ENCODE data around the gene BPHL. TPM values are rescaled to one million over a fixed set of nuclear protein-coding genes. Genes with fewer than 3 reads are reported as not detected.
"Not testable (repeated sequence)": the region's sequence is repeated elsewhere in the genome, so short reads cannot be mapped to it uniquely, and the experiment has no call there.

The BPHL gene
- total RNA-seq, 1 donor from 2014 or later: 12.7 TPM

- Histone ChIP-seq H3K27me3 (ENCODE audit: low read depth) (no peaks in the 10 kb centered on the region), H3K36me3 (no peaks in the 10 kb centered on the region), H3K4me1 (no peaks in the 10 kb centered on the region), H3K4me3 (no peak overlapping the region), H3K9me3 (no peaks in the 10 kb centered on the region), H3K27ac (no peak overlapping the region)
- DNase-seq (no peak), ATAC-seq (no peak)
- intact Hi-C loops (cut with DNase I): no loop called here
- no peak for TF ChIP-seq CTCF (IDR thresholded peaks at IDR 0.05)
These were observed 76.3 kb downstream of the BPHL start for GRCh38 chr6:3194535-3195419.

- no peak overlapping the region for H3K27ac ChIP-seq
- TF ChIP-seq CTCF (IDR thresholded peaks at IDR 0.05): no peak
- H3K27me3 ChIP-seq (ENCODE audit: low read depth): no peaks in the 10 kb centered on the region
- H3K4me3 ChIP-seq: no peak overlapping the region
- intact Hi-C loops (cut with DNase I): no loop called here
- DNase-seq: no peak
- no peaks in the 10 kb centered on the region for H3K4me1 ChIP-seq
- H3K9me3 ChIP-seq: no peaks in the 10 kb centered on the region
- H3K36me3 ChIP-seq: no peaks in the 10 kb centered on the region
- ATAC-seq: no peak
These were observed 76.8 kb downstream of the BPHL start for GRCh38 chr6:3195420-3195694.

GRCh38 chr6:3195695-3196497 is 77.4 kb downstream of the BPHL start:
- TF ChIP-seq CTCF (IDR thresholded peaks at IDR 0.05): no peak
- Histone ChIP-seq H3K36me3 (no peaks in the 10 kb centered on the region), H3K4me3 (no peak overlapping the region), H3K27me3 (ENCODE audit: low read depth) (no peaks in the 10 kb centered on the region), H3K4me1 (no peaks in the 10 kb centered on the region), H3K27ac (no peak overlapping the region), H3K9me3 (no peaks in the 10 kb centered on the region)
- DNase-seq (no peak), ATAC-seq (no peak)
- intact Hi-C loops (cut with DNase I): no loop called here

- Histone ChIP-seq H3K4me1 (no peaks in the 10 kb centered on the region), H3K36me3 (no peaks in the 10 kb centered on the region), H3K4me3 (no peak overlapping the region), H3K27ac (no peak overlapping the region), H3K9me3 (no peaks in the 10 kb centered on the region), H3K27me3 (ENCODE audit: low read depth) (no peaks in the 10 kb centered on the region)
- intact Hi-C loops (cut with DNase I): no loop called here
- ATAC-seq (no peak), DNase-seq (no peak)
- no peak for TF ChIP-seq CTCF (IDR thresholded peaks at IDR 0.05)
These were observed 78.3 kb downstream of the BPHL start for GRCh38 chr6:3196770-3197169.

- DNase-seq; H3K9me3 ChIP-seq; H3K27me3 ChIP-seq (ENCODE audit: low read depth); ATAC-seq; H3K4me3 ChIP-seq; H3K4me1 ChIP-seq; H3K36me3 ChIP-seq; intact Hi-C loops (cut with DNase I); H3K27ac ChIP-seq: not testable (repeated sequence)
These were observed 79.2 kb downstream of the BPHL start for GRCh38 chr6:3197734-3198133.

GRCh38 chr6:3199382-3199781 is 80.9 kb downstream of the BPHL start:
- Histone ChIP-seq H3K27me3 (ENCODE audit: low read depth) (no peaks in the 10 kb centered on the region), H3K9me3 (no peaks in the 10 kb centered on the region), H3K4me3 (no peak overlapping the region), H3K27ac (no peak overlapping the region), H3K36me3 (no peaks in the 10 kb centered on the region), H3K4me1 (no peaks in the 10 kb centered on the region)
- ATAC-seq (no peak), DNase-seq (no peak)
- intact Hi-C loops (cut with DNase I): no loop called here
- TF ChIP-seq CTCF (IDR thresholded peaks at IDR 0.05): no peak

Measured in lower lobe of right lung (tissue), 2 donors.